Loucy (cell line): ENCODE data around the gene GRWD1.

Experiments
- H2AFZ ChIP-seq: fragments of 200-600 bp; sonication (generic); 2 replicates; pipeline ENCODE4 v1.6.0; 2016; ENCODE audit warnings: antibody characterized with exemption, mild to moderate bottlenecking, low read length, moderate library complexity
- H3F3A ChIP-seq: fragments of 200-600 bp; 2 replicates; pipeline ENCODE4 v1.6.0; 2016; ENCODE audit warnings: antibody characterized with exemption, low read depth, mild to moderate bottlenecking
- H3K27me3 ChIP-seq: fragments of 200-600 bp; sonication (generic); 2 replicates; pipeline ENCODE4 v1.6.1; 2014; ENCODE audit warnings: low read length, mild to moderate bottlenecking; ENCODE audit not compliant: insufficient read depth, poor library complexity, severe bottlenecking
- H3K36me3 ChIP-seq: fragments of 200-600 bp; sonication (generic); 2 replicates; pipeline ENCODE4 v1.6.1; 2016; ENCODE audit warnings: low read length; ENCODE audit not compliant: insufficient read depth
- H3K4me1 ChIP-seq: fragments of 200-600 bp; sonication (generic); 2 replicates; pipeline ENCODE4 v1.5.1; 2014; ENCODE audit warnings: low read length, mild to moderate bottlenecking; ENCODE audit not compliant: insufficient read depth, poor library complexity, severe bottlenecking
- H3K4me2 ChIP-seq: fragments of 200-600 bp; sonication (generic); 2 replicates; pipeline ENCODE4 v1.6.0; 2014; ENCODE audit warnings: antibody characterized with exemption, low read length, low read depth, mild to moderate bottlenecking; ENCODE audit not compliant: poor library complexity, severe bottlenecking
- H3K4me3 ChIP-seq: fragments of 200-600 bp; sonication (generic); 2 replicates; pipeline ENCODE4 v1.5.1; 2014; ENCODE audit warnings: low read length, mild to moderate bottlenecking, mixed read lengths; ENCODE audit not compliant: poor library complexity, severe bottlenecking
- H3K79me2 ChIP-seq: fragments of 200-600 bp; sonication (generic); 2 replicates; pipeline ENCODE4 v1.6.1; 2014; ENCODE audit warnings: low read length; ENCODE audit not compliant: insufficient read depth
- H3K9ac ChIP-seq: fragments of 200-600 bp; sonication (generic); 2 replicates; pipeline ENCODE4 v1.6.0; 2014; ENCODE audit warnings: mild to moderate bottlenecking, low read depth, low read length, moderate library complexity; ENCODE audit not compliant: poor library complexity, severe bottlenecking
- H3K9me2 ChIP-seq: fragments of 200-600 bp; sonication (generic); replicated peaks from 2 replicates; pipeline ENCODE4 v1.6.1; 2016; ENCODE audit warnings: low read depth, low read length, mixed read lengths
- H3K9me3 ChIP-seq: fragments of 200-600 bp; sonication (generic); 2 replicates; pipeline ENCODE4 v1.6.1; 2014; ENCODE audit warnings: mild to moderate bottlenecking, antibody characterized with exemption, low read length, low read depth; ENCODE audit not compliant: insufficient read depth
- H4K20me1 ChIP-seq: fragments of 200-600 bp; sonication (generic); 2 replicates; pipeline ENCODE4 v1.6.0; 2014; ENCODE audit warnings: antibody characterized with exemption, low read length, mild to moderate bottlenecking; ENCODE audit not compliant: insufficient read depth, poor library complexity, severe bottlenecking
- CTCF ChIP-seq: fragments of 200-600 bp; sonication (generic); conservative IDR thresholded peaks from 2 replicates; pipeline ENCODE4 v1.5.1; 2014; ENCODE audit warnings: mild to moderate bottlenecking, antibody characterized with exemption, low read length
- EZH2phosphoT487 ChIP-seq: fragments of 200-600 bp; IDR thresholded peaks from 2 replicates; pipeline ENCODE4 v1.6.1; 2018; ENCODE audit warnings: antibody characterized with exemption, mild to moderate bottlenecking, moderate library complexity, borderline replicate concordance

GRWD1 gene

GRCh38 chr19:48469289-48469881 lies 23.6 kb downstream of the GRWD1 start, which contains the start of gene CYTH2:
Gene CYTH2, plus strand, starts transcription at chr19:48469369. Its CDS starts 139 bp downstream, at chr19:48469508.
- Histone ChIP-seq H3K4me3 (peak within 1 kb of the TSS; percentile 90), H3K9ac (peak within 1 kb of the TSS; percentile 96), H2AFZ (peak within 1 kb of the TSS; percentile 76), H3K9me3 (no peaks in the 10 kb centered on the region), H3K79me2 (peaks cover 41% of the 10 kb centered on the region), H4K20me1 (peaks cover 33% of the 10 kb centered on the region), H3K9me2 (no peaks in the 10 kb centered on the region), H3K27me3 (no peaks in the 10 kb centered on the region), H3K4me2 (peak within 1 kb of the TSS; percentile 98), H3K36me3 (peaks cover 36% of the 10 kb centered on the region; the same call in 1 of the 2 replicates), H3F3A (no peaks in the 10 kb centered on the region), H3K4me1 (peaks cover 18% of the 10 kb centered on the region)
- TF ChIP-seq CTCF (no peak), EZH2phosphoT487 (no peak)

DNA sequence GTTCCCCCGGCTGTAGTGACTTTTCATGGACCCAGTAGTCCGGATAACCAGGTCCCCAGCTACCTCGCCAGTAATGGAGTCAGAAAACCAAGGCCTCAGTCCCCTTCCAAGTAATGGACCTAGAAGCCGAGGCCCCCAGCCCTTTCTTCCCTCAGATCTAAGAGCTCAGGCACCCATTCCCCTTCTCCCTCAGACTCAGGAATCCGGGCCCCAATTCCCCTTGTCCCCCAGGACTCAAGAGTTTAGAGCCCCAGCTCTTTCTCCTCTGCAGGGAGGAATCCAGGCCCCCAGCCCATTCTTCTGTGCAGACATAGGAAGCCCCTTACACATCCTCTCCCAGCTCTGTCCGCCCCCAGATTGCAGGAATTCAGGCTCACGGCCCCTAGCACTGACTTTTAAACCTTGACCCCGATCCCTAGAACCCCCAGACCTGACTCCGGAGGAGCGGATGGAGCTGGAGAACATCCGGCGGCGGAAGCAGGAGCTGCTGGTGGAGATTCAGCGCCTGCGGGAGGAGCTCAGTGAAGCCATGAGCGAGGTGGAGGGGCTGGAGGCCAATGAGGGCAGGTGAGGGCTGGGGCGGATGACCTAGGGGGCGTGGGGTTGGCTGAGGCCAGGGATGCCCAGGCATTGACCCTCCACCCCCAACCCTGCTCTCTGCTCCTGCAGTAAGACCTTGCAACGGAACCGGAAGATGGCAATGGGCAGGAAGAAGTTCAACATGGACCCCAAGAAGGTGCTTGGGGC lies 24.3 kb downstream of the GRWD1 start:
- Histone ChIP-seq H3K9ac (peak overlapping the region; percentile 96), H2AFZ (no peak overlapping the region), H3F3A (no peaks in the 10 kb centered on the region), H4K20me1 (peaks cover 33% of the 10 kb centered on the region), H3K27me3 (no peaks in the 10 kb centered on the region), H3K79me2 (peaks cover 41% of the 10 kb centered on the region), H3K9me2 (no peaks in the 10 kb centered on the region), H3K36me3 (peaks cover 43% of the 10 kb centered on the region; the same call in 1 of the 2 replicates), H3K9me3 (no peaks in the 10 kb centered on the region), H3K4me2 (peak overlapping the region; percentile 98), H3K4me3 (peak overlapping the region; percentile 90), H3K4me1 (peaks cover 18% of the 10 kb centered on the region)
- no peak for TF ChIP-seq CTCF

- peaks cover 41% of the 10 kb centered on the region for H3K79me2 ChIP-seq
- H2AFZ ChIP-seq, result no peak overlapping the region
- H3K4me3 ChIP-seq, result peak overlapping the region; percentile 90
- peak overlapping the region; percentile 98 for H3K4me2 ChIP-seq
- H3K9me3 ChIP-seq, result no peaks in the 10 kb centered on the region
- peaks cover 33% of the 10 kb centered on the region for H4K20me1 ChIP-seq
- H3K9ac ChIP-seq, result peak overlapping the region; percentile 96
- H3K36me3 ChIP-seq, result peaks cover 50% of the 10 kb centered on the region; the same call in 1 of the 2 replicates
- H3F3A ChIP-seq, result no peaks in the 10 kb centered on the region
- no peak for TF ChIP-seq EZH2phosphoT487
- no peak for TF ChIP-seq CTCF
- peaks cover 18% of the 10 kb centered on the region for H3K4me1 ChIP-seq
- no peaks in the 10 kb centered on the region for H3K27me3 ChIP-seq
- no peaks in the 10 kb centered on the region for H3K9me2 ChIP-seq
Observed at GRCh38 chr19:48470856-48471255, 25.1 kb downstream of the GRWD1 start.
